ENCODE results near the gene OGDH. TPM values are rescaled to one million over a fixed set of nuclear protein-coding genes. Genes with fewer than 3 reads are reported as not detected.

OGDH gene
- polyA plus RNA-seq, 3 donors = 87.9 to 96.6 (median 96.4) TPM

GRCh38 chr7:44757311-44757710 lies 150.9 kb downstream of the OGDH start:
- DNase-seq = no peak

GRCh38 chr7:44757739-44758138 lies 151.3 kb downstream of the OGDH start:
- DNase-seq = no peak

Other genes starting within 250 kb of the OGDH start
- 10 to 100 TPM; 97.2 to 99.7 (median 97.8) TPM for gene NUDCD3, start 116.0 kb upstream of the OGDH start, polyA plus RNA-seq (ENCODE audit: insufficient read length in 3 of 3)
- 1 to 10 TPM; 4.0 to 4.3 (median 4.2) TPM for gene NPC1L1, start 65.3 kb upstream of the OGDH start, polyA plus RNA-seq (ENCODE audit: insufficient read length in 3 of 3)
- gene DDX56, start 32.7 kb upstream of the OGDH start, polyA plus RNA-seq (ENCODE audit: insufficient read length in 3 of 3) = 100 to 1,000 TPM in 2 of 3 donors, 10 to 100 TPM in 1; 85.4 to 122 (median 117) TPM
- 100 to 1,000 TPM; 123 to 177 (median 168) TPM for gene TMED4, start 24.4 kb upstream of the OGDH start, polyA plus RNA-seq (ENCODE audit: insufficient read length in 3 of 3)
- gene ZMIZ2, start 142.2 kb downstream of the OGDH start, polyA plus RNA-seq (ENCODE audit: insufficient read length in 3 of 3) = 10 to 100 TPM; 65.3 to 96.2 (median 94.6) TPM
- 1,000 to 10,000 TPM; 1,223 to 1,327 (median 1,239) TPM for gene PPIA, start 190.1 kb downstream of the OGDH start, polyA plus RNA-seq (ENCODE audit: insufficient read length in 3 of 3)
- gene H2AZ2, start 241.5 kb downstream of the OGDH start, polyA plus RNA-seq (ENCODE audit: insufficient read length in 3 of 3) = 100 to 1,000 TPM; 222 to 245 (median 235) TPM

Measured in renal pelvis (tissue), 4 donors.